NT2/D1 (cell line): ENCODE data around the gene NCAN.

Experiments used
- SUZ12 ChIP-seq: IDR thresholded peaks from 2 replicates; pipeline ENCODE4 v1.6.1; 2011; ENCODE audit not compliant: insufficient read length, insufficient read depth; ENCODE audit errors: extremely low read depth
- YY1 ChIP-seq: IDR thresholded peaks from 2 replicates; pipeline ENCODE4 v1.6.1; 2011; ENCODE audit not compliant: insufficient read length, insufficient read depth
- ZNF274 ChIP-seq: IDR thresholded peaks from 2 replicates; pipeline ENCODE4 v1.6.1; 2011; ENCODE audit warnings: mild to moderate bottlenecking, low read depth, low read length

GRCh38 chr19:19170053-19170872 lies 41.5 kb upstream of the NCAN start, which contains the start of gene MEF2B:
- no peak for TF ChIP-seq YY1
- TF ChIP-seq ZNF274, result no peak
- TF ChIP-seq SUZ12, result no peak
